H1 (cell line): ENCODE data around the gene PTAR1. TPM values are rescaled to one million over a fixed set of nuclear protein-coding genes. Genes with fewer than 3 reads are reported as not detected.

Experiments
- RNF2 ChIP-seq: fragments of 200-900, 300-1000 bp; sonication (generic); IDR thresholded peaks from 2 replicates; pipeline ENCODE4 v1.7.1; 2016; ENCODE audit warnings: borderline replicate concordance, low read depth, mild to moderate bottlenecking, antibody characterized with exemption, low read length; ENCODE audit not compliant: poor library complexity, severe bottlenecking; ENCODE audit errors: missing control alignments
- polyA plus RNA-seq, 7 experiments: library from polyadenylated mRNA; depleted of rRNA in 3 of 7; stranded (reverse) in 5 of 7; unstranded in 2 of 7; fragments of >200 nt in 5 of 7; fragments of 200-250 nt in 2 of 7; gene quantifications; 1 replicate in 5 of 7; 2 replicates in 1 of 7; 4 replicates in 1 of 7; pipeline versions ENCODE4 v1.2.1 to v1.2.3, GENCODE V29; 2011 to 2013; ENCODE audit warnings: missing spikeins in 2 of 7, mixed read lengths in 2 of 7
- total RNA-seq: library from RNA; stranded (reverse); fragmentation: NEBNext Ultra II Directional; extraction: Animal tissue kit (Norgen Biotek cat#: 25700); gene quantifications from 2 replicates; pipeline ENCODE4 v1.2.1, GENCODE V29; 2021

PTAR1 gene
- total and polyA plus RNA-seq, 2 of the 8 experiments (the other 6 are each of a cell fraction or from before 2014, with no cell fraction given): 19.5 to 84.9 TPM

DNA sequence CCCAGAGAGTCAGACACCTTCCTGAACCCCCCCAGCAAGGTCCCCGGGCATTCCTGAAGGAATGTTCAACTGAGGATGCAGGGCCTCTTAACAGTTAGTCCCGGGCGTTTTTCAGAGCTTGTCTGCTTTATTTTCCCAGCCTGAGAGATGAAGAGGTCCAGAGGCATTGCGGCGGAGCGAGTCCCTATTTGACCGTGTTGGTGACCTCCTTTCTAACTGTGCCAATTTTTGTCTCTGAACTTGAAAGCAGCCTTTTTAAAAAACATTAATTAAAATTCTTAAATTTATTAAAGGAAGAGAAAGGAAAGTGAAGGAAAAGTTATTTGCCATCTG lies 433 bp upstream of the PTAR1 start (continued):
- TF ChIP-seq RNF2: no peak
